ENCODE results near the gene REPS2.

REPS2 gene

DNA sequence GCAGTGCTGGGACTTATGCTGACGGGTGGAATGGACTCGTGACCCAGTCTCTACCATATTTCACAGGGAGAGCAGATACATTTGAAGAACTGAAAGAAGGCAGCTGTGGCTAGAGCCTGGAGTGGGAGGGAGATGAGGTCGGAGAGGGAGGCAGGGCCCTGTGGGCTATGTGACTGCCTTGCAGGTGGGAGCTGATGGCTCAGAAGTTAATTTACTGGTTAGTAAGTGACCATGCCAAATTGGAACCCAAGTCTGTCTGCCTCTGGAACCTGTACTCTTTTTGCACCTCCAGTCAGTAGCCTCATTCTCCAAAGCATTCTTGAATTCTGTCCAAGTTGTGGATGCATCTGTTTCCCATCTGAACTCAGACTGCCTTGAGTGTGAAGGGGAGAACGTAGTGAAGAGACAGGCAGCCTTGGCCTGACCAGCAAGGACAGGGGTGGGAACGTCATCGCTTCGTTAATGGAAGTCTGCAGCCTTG lies 92.3 kb downstream of the REPS2 start:
- DNase-seq: no peak

- no peak for DNase-seq
Measured at GRCh38 chrX:17039826-17040225, 93.4 kb downstream of the REPS2 start.

DNA sequence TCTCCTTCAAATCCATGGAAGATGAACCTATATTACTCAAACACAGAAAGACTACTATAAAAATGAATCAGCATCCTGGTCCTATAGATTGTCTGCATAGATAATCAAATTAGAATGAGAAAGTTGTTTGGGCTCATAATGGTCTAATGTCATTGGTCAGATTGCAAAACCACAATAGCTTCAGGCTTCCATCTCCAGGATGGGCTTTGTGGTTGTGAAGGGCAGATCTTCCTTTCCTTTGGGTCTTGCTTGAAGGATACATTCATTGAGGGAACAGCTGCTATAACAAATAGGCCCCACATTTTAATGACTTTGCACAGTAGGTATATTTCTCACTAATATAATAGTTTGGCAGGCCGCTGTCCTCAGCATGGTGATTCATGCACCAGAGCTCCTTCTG lies 94.3 kb downstream of the REPS2 start:
- DNase-seq: no peak

GRCh38 chrX:17042037-17042436 lies 95.6 kb downstream of the REPS2 start:
- DNase-seq: no peak

DNA sequence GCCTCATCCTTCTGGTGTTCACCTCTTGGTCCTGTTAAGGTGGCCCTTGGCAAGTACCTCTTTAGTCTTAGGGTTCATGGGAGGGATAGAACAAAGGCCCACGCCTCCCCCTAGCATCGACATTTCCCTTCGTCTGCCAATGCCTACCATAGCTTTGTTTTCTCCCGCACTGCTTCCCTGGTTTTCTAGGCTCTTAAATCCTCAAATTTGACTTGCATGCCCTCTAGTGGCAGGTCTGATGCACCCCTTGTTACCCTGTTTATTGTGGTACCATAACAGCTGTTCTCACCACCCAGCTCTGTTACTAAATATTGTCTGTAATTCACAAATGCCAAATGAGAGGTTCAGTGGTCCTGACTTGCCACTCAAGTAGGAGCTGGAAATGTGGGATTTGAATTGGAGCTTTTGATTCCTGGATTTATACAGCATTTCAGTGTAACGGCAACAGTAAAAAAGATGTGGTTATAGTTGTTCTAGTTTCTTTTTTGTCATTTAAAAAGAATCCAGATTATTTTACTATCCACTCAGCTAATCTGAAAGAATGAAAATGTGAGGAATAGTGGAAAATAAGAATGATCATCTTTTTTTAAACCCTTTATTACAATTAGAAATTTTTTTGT lies 100.1 kb downstream of the REPS2 start:
- DNase-seq: peak; percentile 29

- no peak for DNase-seq
Measured at GRCh38 chrX:17047224-17047623, 100.8 kb downstream of the REPS2 start.

GRCh38 chrX:17052210-17052609 lies 105.8 kb downstream of the REPS2 start:
- no peak for DNase-seq

DNA sequence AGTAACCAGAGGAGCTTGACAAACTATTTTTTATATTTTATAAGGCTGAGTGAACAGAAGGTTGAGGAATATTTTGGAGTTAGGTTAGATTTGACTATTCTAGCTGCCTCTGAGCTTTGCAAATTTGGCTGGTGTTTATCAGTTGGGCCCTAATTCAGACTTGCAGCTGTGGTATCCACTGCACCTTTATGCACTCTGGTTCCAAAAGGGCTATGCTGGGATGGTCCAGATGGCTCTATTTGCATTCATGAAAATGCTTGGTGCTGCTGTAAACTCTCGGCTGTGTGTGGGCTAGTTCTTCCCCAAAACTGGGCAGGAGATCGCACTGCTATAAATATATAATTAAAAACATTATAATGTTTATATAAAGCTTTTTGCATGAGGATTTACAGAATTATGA lies 106.3 kb downstream of the REPS2 start:
- DNase-seq: no peak

DNA sequence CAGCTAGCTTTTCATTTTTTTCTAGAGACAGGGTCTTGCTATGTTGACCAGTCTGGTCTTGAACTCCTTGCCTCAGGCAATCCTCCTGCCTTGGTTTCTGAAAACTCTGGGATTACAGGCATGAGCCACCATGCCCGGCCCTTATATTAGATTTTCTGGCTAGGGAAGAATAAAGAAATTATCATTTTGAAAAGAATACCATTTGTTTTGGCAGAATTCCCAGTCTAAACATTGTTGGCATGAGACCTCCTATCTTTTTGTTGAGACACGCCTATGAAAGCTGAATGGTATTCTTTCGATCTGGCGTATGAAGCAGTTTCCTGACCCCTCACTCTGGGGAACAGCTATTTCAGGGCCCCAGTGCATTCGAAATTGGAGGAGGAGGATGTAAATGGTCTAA lies 107.0 kb downstream of the REPS2 start:
- no peak for DNase-seq

GRCh38 chrX:17056868-17057608 lies 110.6 kb downstream of the REPS2 start:
- no peak for DNase-seq

DNA sequence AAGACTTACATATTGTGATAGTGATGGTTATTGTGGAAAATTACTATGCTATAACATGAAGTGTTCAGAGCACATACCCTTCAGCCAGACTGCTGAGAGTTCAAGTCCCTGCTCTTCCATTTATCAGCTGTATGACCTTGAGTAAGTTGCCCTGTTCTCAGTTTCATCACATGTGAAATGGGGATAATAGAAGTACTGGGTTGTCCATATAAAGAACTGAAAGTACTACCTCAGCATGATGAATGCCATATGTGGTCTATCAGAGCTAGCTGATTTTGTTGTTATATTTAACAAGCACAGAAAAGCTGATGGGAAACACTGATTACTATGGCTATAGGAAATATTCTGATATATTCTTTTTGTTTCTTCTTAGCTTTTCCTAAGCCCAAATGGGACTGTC lies 115.6 kb downstream of the REPS2 start:
- no peak for DNase-seq

DNA sequence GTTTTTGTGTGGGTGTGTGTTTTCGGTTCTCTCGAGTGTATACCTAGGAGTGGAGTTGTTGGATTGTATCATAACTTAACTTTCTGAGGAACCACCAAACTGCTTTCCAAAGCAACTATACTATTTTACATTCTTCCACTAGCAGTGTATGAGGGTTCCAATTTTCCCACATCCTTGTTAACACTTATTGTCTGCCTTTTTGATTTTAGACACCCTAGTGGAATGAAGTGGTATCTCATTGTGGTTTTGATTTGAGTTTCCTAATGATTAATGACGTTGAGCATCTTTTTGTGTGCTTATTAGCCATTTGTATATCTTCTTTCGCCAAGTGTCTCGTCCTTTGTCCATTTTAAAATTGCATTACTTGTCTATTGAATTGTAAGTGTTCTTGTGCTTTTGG lies 118.6 kb downstream of the REPS2 start:
- DNase-seq: no peak

- DNase-seq: no peak
Measured at GRCh38 chrX:17067534-17067933, 121.1 kb downstream of the REPS2 start.

- DNase-seq: no peak
Measured at GRCh38 chrX:17072301-17072700, 125.8 kb downstream of the REPS2 start.

DNA sequence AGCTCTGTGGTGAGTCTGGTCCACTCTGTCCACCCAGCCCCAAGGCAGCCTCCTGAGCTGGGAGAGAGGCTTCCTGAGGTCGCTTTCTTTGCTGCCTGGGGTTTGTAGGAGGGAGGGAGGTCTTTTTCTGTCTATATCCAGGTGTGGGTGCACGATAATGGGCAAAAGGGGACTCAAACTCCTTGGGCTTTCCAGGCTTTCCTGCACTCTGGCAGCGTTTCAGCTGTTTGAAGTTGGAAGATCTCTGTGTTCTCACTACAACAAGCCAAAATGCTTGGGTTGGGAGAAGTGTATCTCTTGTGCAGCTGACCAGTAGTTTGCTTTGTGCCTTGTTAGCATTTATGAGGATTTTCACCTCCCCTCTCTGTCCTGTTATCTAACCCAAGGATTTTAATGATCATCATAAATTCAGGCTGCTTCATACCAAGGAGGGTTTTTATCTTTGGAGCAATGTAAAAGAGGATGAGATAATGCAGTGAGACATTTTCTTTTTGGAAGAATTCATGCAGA lies 126.3 kb downstream of the REPS2 start:
- no peak for DNase-seq

GRCh38 chrX:17075004-17075403 lies 128.5 kb downstream of the REPS2 start:
- no peak for DNase-seq

DNA sequence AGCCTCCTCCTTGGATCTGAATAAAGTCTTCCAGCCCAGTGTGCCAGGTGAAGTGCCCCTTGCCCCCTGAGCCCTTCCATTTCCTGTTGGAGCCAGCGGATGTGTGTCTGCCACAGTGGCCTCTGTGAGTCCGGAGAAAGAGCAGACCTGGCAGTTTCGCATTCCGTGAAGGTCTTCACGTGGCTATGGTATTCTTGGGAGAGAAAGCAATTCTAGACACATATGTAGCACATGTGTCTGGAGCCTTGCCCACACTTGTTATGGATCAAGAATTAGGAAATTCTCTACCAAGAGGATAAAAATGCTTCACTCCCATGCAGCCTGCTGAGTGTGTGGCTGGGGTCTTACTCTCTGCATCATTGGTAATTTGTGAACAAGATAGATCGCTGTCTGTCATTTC lies 130.9 kb downstream of the REPS2 start:
- no peak for DNase-seq

DNA sequence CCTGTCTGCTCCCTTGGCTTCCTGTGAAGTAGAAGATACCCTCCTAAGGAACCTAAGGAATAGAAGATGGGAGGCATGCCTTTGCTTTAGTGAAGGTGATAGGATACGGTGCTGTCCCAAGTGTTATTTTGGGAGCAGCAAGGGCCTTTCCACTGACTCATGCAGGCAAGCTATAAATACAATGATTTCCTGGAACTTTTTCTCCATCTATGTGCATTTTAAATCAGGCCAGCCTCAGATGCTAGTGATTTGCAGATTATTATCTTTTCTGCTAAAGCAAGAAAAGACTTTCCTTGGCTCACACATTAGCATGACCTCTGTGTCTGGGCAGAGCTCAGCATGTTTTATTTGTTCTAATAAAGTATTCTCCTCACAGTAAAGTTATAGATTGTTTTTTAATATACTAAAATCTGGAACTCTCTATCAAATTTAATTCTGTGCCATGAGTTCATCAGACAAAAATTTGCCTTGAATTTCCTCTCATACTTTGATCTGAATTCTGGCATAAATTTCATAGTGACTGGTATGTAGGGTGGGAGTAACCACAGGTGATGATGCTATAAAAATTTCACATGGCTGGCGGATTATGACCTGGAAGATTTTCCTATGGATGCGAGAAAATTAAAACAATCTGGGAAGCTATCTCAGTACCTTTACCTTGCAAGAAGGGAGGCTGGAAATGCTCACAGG lies 131.7 kb downstream of the REPS2 start:
- peak; percentile 1 for DNase-seq

- no peak for DNase-seq
Measured at GRCh38 chrX:17081511-17081910, 135.1 kb downstream of the REPS2 start.

DNA sequence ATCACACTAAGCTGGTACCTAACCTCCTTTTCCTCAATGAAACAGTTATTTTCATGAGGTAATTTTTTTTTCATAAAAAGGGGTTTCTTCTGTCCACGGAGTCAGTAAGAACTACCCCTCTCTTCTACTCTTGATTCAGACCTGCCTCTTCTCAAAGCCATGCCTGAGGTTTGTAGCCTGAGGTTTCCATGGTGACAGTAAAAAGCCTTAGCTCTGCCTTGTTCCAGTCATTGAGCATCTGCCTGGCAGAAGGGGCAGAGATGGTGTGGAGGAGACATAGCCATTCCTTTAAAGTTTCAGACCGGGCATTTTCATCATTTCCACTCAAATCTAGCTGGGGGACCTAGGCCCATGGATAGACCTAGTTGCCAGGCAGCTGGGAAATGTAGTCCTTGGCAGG lies 135.5 kb downstream of the REPS2 start:
- DNase-seq: no peak

- peak; percentile 12 for DNase-seq
Measured at GRCh38 chrX:17082831-17083230, 136.4 kb downstream of the REPS2 start.

- DNase-seq: no peak
Measured at GRCh38 chrX:17086317-17086716, 139.9 kb downstream of the REPS2 start.

- no peak for DNase-seq
Measured at GRCh38 chrX:17095161-17095560, 148.7 kb downstream of the REPS2 start.

All from kidney glomerular epithelial cell (primary cell).